NCI-H748 (cell line): ENCODE data around the gene WDR59.
A peak's percentile ranks its signal among the peaks of the same experiment; 100 is the strongest.
"Not testable (repeated sequence)": the region's sequence is repeated elsewhere in the genome, so short reads cannot be mapped to it uniquely, and the experiment has no call there.

Experiments used
- DNase-seq: peaks from one replicate; lab custom pipeline; 2025; ENCODE audit not compliant: unreplicated experiment; lab: John Stamatoyannopoulos, UW

WDR59 gene

GRCh38 chr16:74867281-74867849 lies 117.6 kb downstream of the WDR59 start:
- peak; percentile 92 for DNase-seq

DNA sequence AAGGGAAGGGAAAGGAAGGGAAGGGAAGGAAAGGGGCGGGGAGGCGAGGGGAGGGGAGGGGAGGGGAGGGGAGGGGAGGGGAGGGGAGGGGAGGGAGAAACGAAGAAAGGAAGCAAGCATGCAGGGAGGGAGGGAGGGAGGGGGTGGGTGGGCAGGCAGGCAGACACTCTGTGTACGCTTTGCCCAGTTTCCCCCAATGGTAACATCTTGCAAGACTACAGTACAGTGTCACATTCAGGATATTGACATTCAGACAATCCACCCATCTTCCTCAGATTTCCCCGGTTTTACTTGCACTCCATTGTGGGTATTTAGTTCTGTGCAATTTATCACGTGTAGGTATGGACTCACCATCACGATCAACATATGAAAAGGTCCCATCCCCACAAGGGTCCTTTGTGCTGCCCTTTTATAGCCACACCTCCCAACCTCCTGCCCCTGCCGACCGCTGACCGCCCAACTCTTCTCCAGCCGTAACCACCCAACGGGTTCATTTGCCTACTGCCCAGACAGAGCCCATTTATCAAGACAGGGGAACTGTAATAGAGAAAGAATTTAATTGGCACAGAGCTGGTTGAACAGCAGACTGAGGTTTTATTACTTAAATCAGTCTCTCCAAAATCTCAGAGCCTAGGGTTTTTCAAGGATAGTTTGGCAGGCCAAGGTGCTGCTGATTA lies 118.9 kb downstream of the WDR59 start:
- DNase-seq: no peak

GRCh38 chr16:74862743-74863244 lies 122.1 kb downstream of the WDR59 start:
- DNase-seq: peak; percentile 58

- DNase-seq: no peak
These were observed 132.4 kb downstream of the WDR59 start for GRCh38 chr16:74852500-74852875.

DNA sequence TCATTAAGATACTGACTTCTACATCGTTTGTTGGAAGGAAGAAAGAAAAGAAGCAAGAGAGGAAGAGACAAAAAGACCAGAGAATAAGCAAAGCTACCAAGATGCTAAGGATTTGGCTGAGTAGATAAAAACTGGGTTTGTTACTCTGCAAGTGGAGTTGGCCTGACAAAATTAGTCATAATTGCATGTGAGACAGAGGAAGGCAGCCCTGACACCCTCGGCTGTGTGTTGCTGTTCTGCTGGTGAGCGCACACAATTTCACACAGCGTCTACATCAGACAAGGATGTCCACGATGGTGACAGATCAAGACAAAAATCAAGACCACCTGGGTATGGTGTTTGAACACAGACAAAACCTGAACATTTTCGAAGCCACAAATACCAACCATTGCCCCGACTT lies 134.9 kb downstream of the WDR59 start:
- no peak for DNase-seq

DNA sequence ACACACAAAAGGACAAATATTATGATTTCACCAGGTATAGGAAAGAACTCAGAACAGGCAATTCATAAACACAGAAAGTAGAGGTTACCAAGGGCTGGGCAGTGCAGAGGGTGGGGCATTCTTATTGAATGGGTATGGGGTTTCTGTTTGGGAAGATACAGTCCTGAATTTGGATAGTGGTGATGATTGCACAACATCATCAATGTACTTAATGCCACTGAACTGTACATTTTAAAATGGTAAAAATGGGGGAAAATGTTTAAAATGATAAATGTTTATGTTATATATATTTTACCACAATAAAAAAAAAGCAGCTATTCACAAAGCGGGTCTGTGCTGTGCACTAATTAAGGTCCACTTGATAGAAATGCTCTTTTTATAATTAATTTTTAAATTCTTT lies 137.7 kb downstream of the WDR59 start:
- DNase-seq: no peak

- DNase-seq: no peak
These were observed 138.2 kb downstream of the WDR59 start for GRCh38 chr16:74846714-74847113.

DNA sequence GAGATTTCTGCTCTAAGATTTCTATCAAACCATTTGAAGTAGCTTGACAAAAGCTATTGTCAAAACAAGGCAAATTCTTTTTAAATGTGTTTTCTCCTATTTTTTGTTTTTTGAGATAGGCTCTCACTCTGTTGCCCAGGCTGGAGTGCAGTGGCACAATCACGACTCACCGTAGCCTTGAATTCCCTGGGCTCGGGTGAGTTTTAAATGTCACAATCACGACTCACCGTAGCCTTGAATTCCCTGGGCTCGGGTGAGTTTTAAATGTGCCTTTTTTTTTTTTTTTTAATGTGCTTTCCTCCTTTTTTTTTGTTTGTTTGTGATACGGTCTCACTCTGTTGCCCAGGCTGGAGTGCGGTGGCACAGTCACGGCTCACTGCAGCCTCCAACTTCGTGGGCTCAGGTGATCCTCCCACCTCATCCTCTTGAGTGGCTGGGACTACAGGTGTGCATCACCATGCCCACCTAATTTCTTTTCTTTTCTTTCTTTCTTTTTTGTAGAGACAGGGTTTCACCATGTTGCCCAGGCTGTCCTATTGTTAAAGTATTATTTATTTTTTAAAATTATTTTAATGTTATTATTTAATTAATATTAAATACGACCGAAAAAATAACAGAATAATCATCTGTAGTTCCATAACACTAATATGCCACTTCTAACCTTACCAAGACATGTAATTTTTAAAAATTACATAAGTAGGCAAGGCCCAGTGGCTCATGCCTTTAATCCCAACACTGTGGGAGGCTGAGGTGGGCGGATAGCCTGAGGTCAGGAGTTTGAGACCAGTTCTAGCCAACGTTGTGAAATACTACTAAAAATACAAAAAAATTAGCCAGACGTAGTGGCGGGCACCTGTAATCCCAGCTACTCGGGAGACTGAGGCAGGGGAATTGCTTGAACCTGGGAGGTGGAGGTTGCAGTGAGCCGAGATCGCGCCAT lies 140.6 kb downstream of the WDR59 start:
- DNase-seq: no peak

- DNase-seq: not testable (repeated sequence)
These were observed 141.4 kb downstream of the WDR59 start for GRCh38 chr16:74843381-74844035.

- no peak for DNase-seq
These were observed 142.5 kb downstream of the WDR59 start for GRCh38 chr16:74842413-74842812.

DNA sequence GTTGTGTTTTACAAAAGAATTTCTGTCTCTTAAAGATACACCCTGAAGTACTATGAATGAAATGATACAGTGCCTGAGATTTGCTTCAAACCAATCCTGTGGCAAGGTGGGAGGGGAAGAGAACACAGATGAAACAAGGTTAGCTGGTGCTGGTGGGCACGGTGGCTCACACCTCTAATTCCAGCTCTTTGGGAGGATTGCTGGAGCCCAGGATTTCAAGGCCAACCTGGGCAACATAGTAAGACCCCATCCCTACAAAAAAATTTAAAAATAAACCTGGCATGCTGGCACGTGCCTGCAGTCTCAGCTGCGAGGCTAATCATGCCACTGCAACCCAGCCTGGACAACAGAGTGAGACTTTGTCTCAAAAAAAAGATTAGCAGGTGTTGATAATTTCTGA lies 143.0 kb downstream of the WDR59 start:
- no peak for DNase-seq

DNA sequence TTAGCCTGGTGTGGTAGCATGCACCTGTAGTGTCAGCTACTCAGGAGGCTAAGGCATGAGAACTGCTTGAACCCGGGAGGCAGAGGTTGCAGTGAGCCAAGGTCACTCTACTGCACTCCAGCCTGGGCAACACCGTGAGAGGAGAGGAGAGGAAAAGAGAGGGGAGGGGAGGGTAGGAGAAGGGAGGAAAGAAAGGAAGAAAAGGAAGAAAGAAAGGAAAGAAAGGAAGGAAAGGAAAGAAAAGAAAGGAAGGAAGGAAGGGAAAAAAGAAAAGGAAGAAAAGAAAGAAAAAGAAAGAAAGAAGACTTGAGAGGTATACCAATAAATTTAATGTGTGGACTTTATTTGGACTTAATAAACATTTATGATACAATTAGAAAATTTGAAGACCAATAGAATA lies 143.5 kb downstream of the WDR59 start:
- no peak for DNase-seq

DNA sequence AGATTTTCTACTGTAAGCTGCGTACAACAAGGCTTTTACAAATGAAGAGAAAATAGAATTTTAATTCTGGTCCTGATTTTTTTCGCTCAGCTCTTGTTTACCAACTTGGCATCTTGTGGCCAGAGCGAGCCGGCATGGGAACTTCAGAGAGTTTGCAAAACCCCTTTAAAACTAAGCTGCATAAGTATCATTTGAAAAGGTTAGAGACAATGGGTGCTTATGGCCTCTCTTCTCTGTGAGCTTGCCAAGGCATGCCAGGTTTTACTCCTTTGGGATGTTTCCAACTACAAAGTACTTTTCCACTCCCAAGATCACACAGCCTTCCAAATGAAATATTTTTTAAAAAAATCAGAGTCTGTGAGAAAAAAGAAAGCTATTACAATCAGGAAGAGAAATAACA lies 147.9 kb downstream of the WDR59 start:
- no peak for DNase-seq

- DNase-seq: no peak
These were observed 148.7 kb downstream of the WDR59 start for GRCh38 chr16:74836111-74836671.

GRCh38 chr16:74832228-74832627 lies 152.7 kb downstream of the WDR59 start:
- DNase-seq: no peak

DNA sequence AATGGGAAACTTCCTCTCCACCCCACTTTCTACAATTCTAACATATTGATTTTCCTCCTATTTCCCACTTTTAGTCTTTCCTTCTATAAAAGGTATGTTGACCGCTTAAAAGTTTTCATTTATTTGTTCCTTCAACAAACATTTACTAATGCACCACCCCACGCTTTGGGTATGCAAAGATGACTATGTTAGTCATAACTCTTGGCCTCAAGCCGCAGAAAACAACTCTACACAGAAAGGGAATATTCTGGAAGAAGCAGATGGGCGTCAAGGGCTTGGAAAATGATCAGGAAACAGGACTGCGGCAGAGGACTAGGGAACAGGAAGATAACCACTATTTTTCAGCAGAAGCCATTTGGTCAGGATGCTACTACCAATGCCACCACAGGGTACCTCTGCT lies 153.5 kb downstream of the WDR59 start:
- DNase-seq: no peak

- DNase-seq: no peak
These were observed 154.3 kb downstream of the WDR59 start for GRCh38 chr16:74830648-74831047.

- DNase-seq: no peak
These were observed 155.3 kb downstream of the WDR59 start for GRCh38 chr16:74829637-74830036.

- DNase-seq: no peak
These were observed 159.0 kb downstream of the WDR59 start for GRCh38 chr16:74825941-74826340.

DNA sequence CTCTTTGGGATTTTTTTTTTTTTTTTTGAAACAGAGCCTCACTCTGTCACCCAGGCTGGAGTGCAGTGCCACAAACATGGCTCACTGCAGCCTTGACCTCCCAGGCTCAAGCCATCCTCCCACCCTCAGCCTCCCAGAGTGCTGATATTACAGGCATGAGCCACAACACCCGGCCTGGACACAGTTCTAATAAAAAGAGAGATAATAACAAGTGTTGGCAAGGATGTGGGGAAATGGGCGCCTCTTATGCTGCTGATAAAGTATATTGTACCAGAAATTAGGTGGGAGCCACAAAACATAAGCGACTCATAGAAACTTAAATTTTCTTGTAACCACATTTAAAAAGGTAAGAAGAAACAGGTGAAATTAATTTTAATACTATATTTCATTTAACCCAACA lies 159.9 kb downstream of the WDR59 start:
- no peak for DNase-seq
